Hepatocyte (in vitro differentiated cells): Measurements from ENCODE around the gene CCDC93.

Source experiments
- EZH2 ChIP-seq: fragments of 200-600 bp; sonication (generic); IDR thresholded peaks from 2 replicates; pipeline ENCODE4 v1.6.1; 2016; ENCODE audit warnings: antibody characterized with exemption, mild to moderate bottlenecking, borderline replicate concordance
- EZH2phosphoT487 ChIP-seq: fragments of 200-600 bp; sonication (generic); IDR thresholded peaks from one replicate; pipeline ENCODE4 v1.6.1; 2018; ENCODE audit warnings: antibody characterized with exemption, mild to moderate bottlenecking, low read depth, moderate library complexity; ENCODE audit not compliant: unreplicated experiment, severe bottlenecking
- TF ChIP-seq, protein P1 (sequence below): fragments of 200-600 bp; sonication (generic); IDR thresholded peaks from 2 replicates; pipeline ENCODE4 v1.5.1; 2016; ENCODE audit warnings: antibody characterized with exemption, mild to moderate bottlenecking; ENCODE audit not compliant: poor library complexity

DNA sequence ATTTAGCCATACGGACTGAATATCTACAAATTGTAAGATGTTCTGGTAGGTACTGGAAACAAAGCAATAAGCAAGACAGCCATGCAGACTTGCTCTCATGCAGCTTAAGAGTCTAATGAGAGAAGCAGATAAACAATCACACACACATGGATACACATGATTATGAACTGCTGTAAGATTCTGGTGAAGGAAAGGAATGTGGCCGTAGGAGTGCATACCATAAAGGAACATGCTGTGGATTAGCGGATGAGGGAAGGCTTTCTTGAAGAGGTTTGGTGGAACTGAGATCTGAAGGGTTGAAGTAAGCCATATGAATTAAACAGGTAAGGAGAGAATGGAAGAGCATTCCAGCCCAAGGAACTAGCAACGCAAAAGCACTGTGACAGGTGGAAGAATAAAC is 13.8 kb downstream of the CCDC93 start:
- no peak for TF ChIP-seq EZH2
- TF ChIP-seq, protein P1, sequence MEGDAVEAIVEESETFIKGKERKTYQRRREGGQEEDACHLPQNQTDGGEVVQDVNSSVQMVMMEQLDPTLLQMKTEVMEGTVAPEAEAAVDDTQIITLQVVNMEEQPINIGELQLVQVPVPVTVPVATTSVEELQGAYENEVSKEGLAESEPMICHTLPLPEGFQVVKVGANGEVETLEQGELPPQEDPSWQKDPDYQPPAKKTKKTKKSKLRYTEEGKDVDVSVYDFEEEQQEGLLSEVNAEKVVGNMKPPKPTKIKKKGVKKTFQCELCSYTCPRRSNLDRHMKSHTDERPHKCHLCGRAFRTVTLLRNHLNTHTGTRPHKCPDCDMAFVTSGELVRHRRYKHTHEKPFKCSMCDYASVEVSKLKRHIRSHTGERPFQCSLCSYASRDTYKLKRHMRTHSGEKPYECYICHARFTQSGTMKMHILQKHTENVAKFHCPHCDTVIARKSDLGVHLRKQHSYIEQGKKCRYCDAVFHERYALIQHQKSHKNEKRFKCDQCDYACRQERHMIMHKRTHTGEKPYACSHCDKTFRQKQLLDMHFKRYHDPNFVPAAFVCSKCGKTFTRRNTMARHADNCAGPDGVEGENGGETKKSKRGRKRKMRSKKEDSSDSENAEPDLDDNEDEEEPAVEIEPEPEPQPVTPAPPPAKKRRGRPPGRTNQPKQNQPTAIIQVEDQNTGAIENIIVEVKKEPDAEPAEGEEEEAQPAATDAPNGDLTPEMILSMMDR, result no peak
- TF ChIP-seq EZH2phosphoT487, result no peak
